CD4-positive, alpha-beta memory T cell (primary cell): Measurements from ENCODE around the gene SPECC1. TPM values are rescaled to one million over a fixed set of nuclear protein-coding genes. Genes with fewer than 3 reads are reported as not detected.

ENCODE experiments used
- CTCF ChIA-PET: fragments of 350-600 bp; sonication (Branson Sonifier 250); formaldehyde crosslinking; loops from one replicate; lab custom pipeline; 2021; ENCODE audit warnings: inconsistent platforms; ENCODE audit not compliant: partially characterized antibody; lab: Charles Lee
- POLR2A ChIA-PET: fragments of 350-600 bp; sonication (Branson Sonifier 250); formaldehyde crosslinking; loops from one replicate; lab custom pipeline; 2021; ENCODE audit not compliant: partially characterized antibody; lab: Charles Lee
- DNase-seq, 5 donors: peaks; one replicate each; pipeline versions ENCODE4 v3.0.0 to v3.0.0-alpha.2; 2020 to 2022; ENCODE audit warnings: mixed read lengths in 1 of 5
- H3K27ac ChIP-seq: one replicate; pipeline ENCODE4 v1.7.0; 2013; ENCODE audit warnings: low read depth, low read length
- H3K27me3 ChIP-seq: 2 replicates; pipeline ENCODE4 v1.7.0; 2013; ENCODE audit warnings: mild to moderate bottlenecking, low read length, moderate library complexity; ENCODE audit not compliant: insufficient read depth
- H3K36me3 ChIP-seq: 2 replicates; pipeline ENCODE4 v1.7.0; 2013; ENCODE audit warnings: mild to moderate bottlenecking, low read length, moderate library complexity; ENCODE audit not compliant: insufficient read depth
- H3K4me1 ChIP-seq: 2 replicates; pipeline ENCODE4 v1.7.0; 2013; ENCODE audit warnings: mild to moderate bottlenecking, low read length, moderate library complexity; ENCODE audit not compliant: insufficient read depth
- H3K4me3 ChIP-seq, 2 donors: one replicate each; pipeline ENCODE4 v1.7.0; 2013; ENCODE audit warnings: low read length in 2 of 2, mild to moderate bottlenecking in 1 of 2
- H3K9me3 ChIP-seq, 2 donors: one replicate each; pipeline ENCODE4 v1.7.0; 2013; ENCODE audit warnings: low read length in 2 of 2, control low read depth in 1 of 2; ENCODE audit not compliant: control insufficient read depth in 1 of 2
- H3K27ac Mint-ChIP-seq, 7 donors: one replicate each; pipeline ENCODE4 v1.8.0; 2020 to 2021; ENCODE audit warnings: mixed read lengths in 7 of 7, mild to moderate bottlenecking in 6 of 7, inconsistent platforms in 3 of 7, moderate library complexity in 3 of 7
- H3K27me3 Mint-ChIP-seq, 2 donors: one replicate each; pipeline ENCODE4 v1.8.0; 2020 to 2021; ENCODE audit warnings: mixed read lengths in 2 of 2
- H3K36me3 Mint-ChIP-seq, 2 donors: one replicate each; pipeline ENCODE4 v1.8.0; 2020 to 2021; ENCODE audit warnings: mixed read lengths in 2 of 2, inconsistent platforms in 1 of 2, mild to moderate bottlenecking in 1 of 2
- H3K4me1 Mint-ChIP-seq, 4 donors: one replicate each; pipeline ENCODE4 v1.8.0; 2020 to 2021; ENCODE audit warnings: mixed read lengths in 4 of 4, mild to moderate bottlenecking in 1 of 4
- H3K4me3 Mint-ChIP-seq, 8 donors: one replicate each; pipeline ENCODE4 v1.8.0; 2020 to 2021; ENCODE audit warnings: mixed read lengths in 8 of 8, mild to moderate bottlenecking in 7 of 8, moderate library complexity in 6 of 8, inconsistent platforms in 3 of 8
- H3K9me3 Mint-ChIP-seq, 8 donors: one replicate each; pipeline ENCODE4 v1.8.0; 2020 to 2021; ENCODE audit warnings: mixed read lengths in 8 of 8, mild to moderate bottlenecking in 5 of 8, inconsistent platforms in 3 of 8, moderate library complexity in 1 of 8
- intact Hi-C: fragments of 100-400 bp; cut with micrococcal nuclease; formaldehyde crosslinking; loops from one replicate; pipeline ENCODE4 v1.15.1; 2023
- polyA plus RNA-seq, 2 donors: library from polyadenylated mRNA; unstranded; fragments of 300-500 nt; fragmentation: Illumina TruSeq; gene quantifications; one replicate each; pipeline ENCODE4 v1.2.3, GENCODE V29; 2021
- total RNA-seq, 2 experiments: library from RNA; stranded (reverse); gene quantifications; one replicate each; pipeline ENCODE4 v1.2.3, GENCODE V29; 2021

The SPECC1 gene
- total and polyA plus RNA-seq, 4 experiments from 2014 or later, result 1.7 to 13.4 (median 8.7) TPM

DNA sequence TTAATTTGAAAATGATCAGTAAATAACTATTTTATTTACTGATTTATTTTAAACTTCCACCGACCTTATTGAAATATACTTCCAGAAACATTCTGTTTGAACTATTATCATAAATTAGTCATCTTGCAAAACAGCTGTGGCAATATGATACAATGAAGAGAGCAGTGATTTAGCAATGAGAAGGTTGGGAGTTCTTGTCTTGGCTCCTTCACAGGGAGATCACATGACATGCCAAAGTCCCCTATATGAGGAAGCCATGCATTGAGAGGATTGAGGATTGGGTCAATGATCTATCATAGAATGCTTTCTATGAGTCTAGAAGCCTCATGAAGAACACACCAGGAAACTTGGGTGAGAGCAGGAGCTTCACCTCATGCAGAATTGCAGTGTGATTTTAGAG lies 235.5 kb downstream of the SPECC1 start:
- Histone ChIP-seq H3K27me3 (no peaks in the 10 kb centered on the region), H3K9me3 (no peaks in the 10 kb centered on the region), H3K4me3 (no peak overlapping the region), H3K4me1 (peaks cover 19% of the 10 kb centered on the region), H3K36me3 (no peaks in the 10 kb centered on the region), H3K27ac (no peak overlapping the region)
- Mint-ChIP-seq H3K9me3 (peaks cover 0 to 7% (median 3%) of the 10 kb centered on the region in 8 donors), H3K27ac (peak overlapping the region in 2 of 7 donors; percentile 38 to 43), H3K4me1 (peaks cover 14 to 23% (median 18%) of the 10 kb centered on the region in 4 donors), H3K4me3 (no peak overlapping the region), H3K27me3 (no peaks in the 10 kb centered on the region), H3K36me3 (peaks cover 10% of the 10 kb centered on the region in 2 donors)
- intact Hi-C loops, result no loop called here
- no peak for DNase-seq
- POLR2A ChIA-PET, result no interaction called here
- CTCF ChIA-PET, result interaction anchor here (0.9 to 1.8 kb wide), 5 partner anchors 8 to 73 kb away, joined by 3 to 6 read pairs (median 3); no protein-coding TSS in a partner anchor

DNA sequence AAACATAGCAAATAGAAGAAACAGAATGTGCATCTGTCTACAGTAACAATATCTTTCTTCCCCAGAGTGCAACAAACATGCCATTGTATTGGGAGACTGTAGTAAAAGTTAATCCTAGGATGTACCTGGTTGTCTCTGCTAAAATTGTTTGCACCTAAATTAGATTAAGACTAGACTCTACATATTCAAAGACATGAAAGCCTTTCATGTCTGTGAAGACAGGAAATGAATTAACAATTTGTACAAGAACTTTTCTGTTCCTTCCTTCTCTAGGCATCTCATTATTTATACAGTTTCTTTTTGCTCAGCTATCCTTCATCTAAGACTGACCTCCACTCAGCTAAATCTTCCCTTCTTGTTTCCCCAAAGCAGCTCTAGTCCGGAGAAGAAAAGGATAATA lies 237.5 kb downstream of the SPECC1 start:
- ChIA-PET POLR2A (interaction anchor here (1.0 kb wide), 1 partner anchor 21 kb away, joined by 5 read pairs; no protein-coding TSS in a partner anchor), CTCF (interaction anchor here (0.8 to 1.0 kb wide), 2 partner anchors 10 to 51 kb away, joined by 3 read pairs; no protein-coding TSS in a partner anchor)
- Histone ChIP-seq H3K27me3 (no peaks in the 10 kb centered on the region), H3K9me3 (no peaks in the 10 kb centered on the region), H3K36me3 (no peaks in the 10 kb centered on the region), H3K4me1 (peaks cover 19% of the 10 kb centered on the region), H3K27ac (no peak overlapping the region), H3K4me3 (no peak overlapping the region)
- intact Hi-C loops, result no loop called here
- H3K27me3 Mint-ChIP-seq, result no peaks in the 10 kb centered on the region
- peaks cover 12% of the 10 kb centered on the region in 2 donors for H3K36me3 Mint-ChIP-seq
- peak overlapping the region in 7 of 8 donors; percentile 3 to 72 (median 25) for H3K4me3 Mint-ChIP-seq
- H3K9me3 Mint-ChIP-seq, result peaks cover 0 to 10% (median 5%) of the 10 kb centered on the region in 8 donors
- peaks cover 16 to 23% (median 19%) of the 10 kb centered on the region in 4 donors for H3K4me1 Mint-ChIP-seq
- H3K27ac Mint-ChIP-seq, result peak overlapping the region in 4 of 7 donors; percentile 2 to 43 (median 38)
- DNase-seq, result no peak

DNA sequence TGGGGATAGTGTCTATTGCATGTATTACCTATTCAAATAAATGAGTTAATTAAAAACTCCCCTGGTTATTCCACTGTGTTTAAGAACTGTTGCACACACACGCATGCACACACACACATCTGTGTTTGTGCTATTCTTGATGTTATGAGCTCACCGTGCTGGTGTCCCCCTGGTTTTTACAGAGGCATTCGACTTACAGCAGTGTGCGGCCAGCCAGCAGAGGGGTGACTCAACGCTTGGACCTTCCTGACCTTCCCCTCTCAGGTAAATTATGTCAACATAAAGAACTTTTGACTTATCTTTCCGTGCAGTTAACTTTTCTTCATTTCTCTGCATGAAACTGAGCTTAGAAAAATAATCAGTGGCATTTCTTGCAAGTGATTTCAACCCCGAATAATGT lies 244.2 kb downstream of the SPECC1 start:
- Histone ChIP-seq H3K27ac (no peak overlapping the region), H3K4me3 (no peak overlapping the region), H3K27me3 (no peaks in the 10 kb centered on the region), H3K4me1 (peaks cover 11% of the 10 kb centered on the region), H3K36me3 (no peaks in the 10 kb centered on the region), H3K9me3 (peaks cover 0 to 3% of the 10 kb centered on the region in 2 donors)
- peaks cover 6 to 22% (median 19%) of the 10 kb centered on the region in 4 donors for H3K4me1 Mint-ChIP-seq
- H3K36me3 Mint-ChIP-seq, result peaks cover 19 to 26% of the 10 kb centered on the region in 2 donors
- DNase-seq, result no peak
- POLR2A ChIA-PET, result no interaction called here
- H3K27ac Mint-ChIP-seq, result peak overlapping the region in 1 of 7 donors; percentile 73
- H3K9me3 Mint-ChIP-seq, result peaks cover 3 to 13% (median 9%) of the 10 kb centered on the region in 8 donors
- H3K27me3 Mint-ChIP-seq, result no peaks in the 10 kb centered on the region
- intact Hi-C loops, result no loop called here
- CTCF ChIA-PET, result no interaction called here
- no peak overlapping the region for H3K4me3 Mint-ChIP-seq

DNA sequence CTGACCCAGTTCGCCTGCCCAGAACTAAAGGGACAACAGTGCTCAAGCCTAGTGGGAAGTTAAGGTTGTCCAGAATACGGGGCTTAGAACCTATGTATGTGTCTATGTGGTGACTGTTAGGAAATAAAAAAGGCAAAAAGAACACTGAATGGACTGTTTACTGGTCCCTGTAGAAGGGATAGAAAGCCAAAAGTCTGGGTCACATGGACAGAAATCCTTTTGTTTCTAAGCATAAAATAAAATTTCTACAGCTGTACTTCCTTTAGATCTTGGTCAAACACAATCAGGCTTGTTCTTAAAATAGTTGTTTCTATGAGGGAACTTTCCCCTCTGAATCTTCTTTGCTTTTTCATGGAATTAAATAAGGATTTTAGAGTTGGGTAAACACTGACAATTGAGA lies 245.4 kb downstream of the SPECC1 start:
- no peak overlapping the region for H3K27ac ChIP-seq
- H3K27me3 ChIP-seq, result no peaks in the 10 kb centered on the region
- POLR2A ChIA-PET, result no interaction called here
- Mint-ChIP-seq H3K36me3 (peaks cover 23 to 28% of the 10 kb centered on the region in 2 donors), H3K9me3 (peaks cover 0 to 16% (median 8%) of the 10 kb centered on the region in 8 donors), H3K27ac (peak overlapping the region in 4 of 7 donors; percentile 11 to 83 (median 60)), H3K27me3 (no peaks in the 10 kb centered on the region), H3K4me3 (no peak overlapping the region), H3K4me1 (peaks cover 6 to 22% (median 18%) of the 10 kb centered on the region in 4 donors)
- no peak for DNase-seq
- peaks cover 0 to 4% of the 10 kb centered on the region in 2 donors for H3K9me3 ChIP-seq
- no peaks in the 10 kb centered on the region for H3K36me3 ChIP-seq
- intact Hi-C loops, result loop anchor here (2.0 kb wide), 1 partner anchor 14 kb away; no protein-coding TSS in a partner anchor
- CTCF ChIA-PET, result no interaction called here
- no peak overlapping the region for H3K4me3 ChIP-seq
- peaks cover 11% of the 10 kb centered on the region for H3K4me1 ChIP-seq

DNA sequence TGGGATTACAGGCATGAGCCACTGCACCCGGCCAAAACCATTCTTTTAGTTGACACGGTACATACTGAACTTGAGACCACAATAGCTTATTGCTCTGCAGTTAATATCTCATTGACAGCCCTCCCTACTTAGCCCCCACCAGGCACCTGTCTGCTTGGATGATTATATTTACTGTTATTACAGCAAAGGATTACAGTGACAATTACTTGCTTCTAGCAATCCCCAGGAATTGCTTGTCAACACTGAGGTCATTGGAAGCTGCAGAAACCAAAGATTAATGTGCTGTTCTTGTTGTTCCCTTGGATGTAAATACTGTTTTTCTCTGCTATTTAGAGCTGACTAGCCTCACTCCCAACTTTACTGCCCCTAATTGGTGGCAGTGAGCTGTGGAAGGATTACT lies 247.0 kb downstream of the SPECC1 start:
- H3K27ac ChIP-seq, result no peak overlapping the region
- peak overlapping the region in 2 of 7 donors; percentile 12 to 21 for H3K27ac Mint-ChIP-seq
- no peak overlapping the region for H3K4me3 Mint-ChIP-seq
- no peak for DNase-seq
- H3K4me1 Mint-ChIP-seq, result peaks cover 3 to 22% (median 16%) of the 10 kb centered on the region in 4 donors
- H3K4me1 ChIP-seq, result peaks cover 11% of the 10 kb centered on the region
- H3K4me3 ChIP-seq, result no peak overlapping the region
- H3K36me3 Mint-ChIP-seq, result peaks cover 19 to 34% of the 10 kb centered on the region in 2 donors
- POLR2A ChIA-PET, result no interaction called here
- CTCF ChIA-PET, result interaction anchor here (1.2 to 1.3 kb wide), 2 partner anchors 19 to 22 kb away, joined by 3 read pairs; no protein-coding TSS in a partner anchor
- no peaks in the 10 kb centered on the region for H3K27me3 ChIP-seq
- no peaks in the 10 kb centered on the region for H3K27me3 Mint-ChIP-seq
- H3K9me3 ChIP-seq, result peaks cover 0 to 4% of the 10 kb centered on the region in 2 donors
- intact Hi-C loops, result no loop called here
- H3K36me3 ChIP-seq, result no peaks in the 10 kb centered on the region
- peaks cover 0 to 13% (median 5%) of the 10 kb centered on the region in 8 donors for H3K9me3 Mint-ChIP-seq

DNA sequence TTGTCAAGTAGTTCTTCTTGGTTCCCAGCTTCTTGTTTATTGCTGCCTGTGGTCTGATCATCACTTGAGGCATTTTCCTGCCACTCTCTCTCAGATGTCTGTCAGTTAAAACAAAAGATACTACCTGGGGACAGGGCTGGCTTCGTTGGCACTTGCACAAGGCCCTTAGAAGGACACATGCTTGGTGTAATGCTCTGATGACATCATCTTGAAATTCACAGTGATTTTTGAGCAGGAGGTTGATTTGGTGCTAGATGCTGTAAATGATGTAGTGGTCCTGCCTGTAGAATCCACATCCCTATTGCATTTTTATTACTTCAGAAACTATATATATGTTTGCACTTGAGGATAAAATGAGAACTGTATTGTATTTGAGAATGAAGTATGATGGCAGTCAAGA lies 247.8 kb downstream of the SPECC1 start:
- peaks cover 3 to 29% (median 20%) of the 10 kb centered on the region in 4 donors for H3K4me1 Mint-ChIP-seq
- H3K27me3 ChIP-seq, result no peaks in the 10 kb centered on the region
- peaks cover 0 to 13% (median 5%) of the 10 kb centered on the region in 8 donors for H3K9me3 Mint-ChIP-seq
- H3K27ac ChIP-seq, result no peak overlapping the region
- H3K4me3 ChIP-seq, result no peak overlapping the region
- H3K4me1 ChIP-seq, result peaks cover 15% of the 10 kb centered on the region
- H3K36me3 ChIP-seq, result no peaks in the 10 kb centered on the region
- no peak overlapping the region for H3K27ac Mint-ChIP-seq
- POLR2A ChIA-PET, result no interaction called here
- intact Hi-C loops, result no loop called here
- peaks cover 19 to 34% of the 10 kb centered on the region in 2 donors for H3K36me3 Mint-ChIP-seq
- DNase-seq, result no peak
- no peaks in the 10 kb centered on the region for H3K27me3 Mint-ChIP-seq
- no peak overlapping the region for H3K4me3 Mint-ChIP-seq
- H3K9me3 ChIP-seq, result peaks cover 0 to 4% of the 10 kb centered on the region in 2 donors
- CTCF ChIA-PET, result interaction anchor here (1.2 kb wide), 1 partner anchor 22 kb away, joined by 3 read pairs; no protein-coding TSS in a partner anchor

DNA sequence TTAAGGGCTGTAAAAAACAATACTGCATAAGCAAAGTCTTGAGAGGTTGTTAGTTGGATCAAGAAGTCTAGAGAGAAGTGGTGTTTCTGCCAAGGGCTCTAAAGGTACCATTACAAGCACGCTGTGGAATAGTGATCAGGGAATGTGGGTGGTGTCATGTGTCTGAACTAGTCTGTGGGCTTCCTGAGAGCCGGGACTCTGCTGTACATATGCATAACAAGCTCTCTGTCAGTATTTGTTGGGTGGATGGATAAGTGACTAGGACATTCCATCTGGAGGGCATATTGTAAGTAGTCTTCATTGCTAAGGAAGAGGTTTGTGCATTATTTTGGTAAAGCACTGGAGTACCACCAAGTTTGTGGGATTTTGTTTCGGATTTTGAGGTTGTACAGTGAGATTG lies 248.6 kb downstream of the SPECC1 start:
- intact Hi-C loops, result no loop called here
- Histone ChIP-seq H3K9me3 (peaks cover 0 to 4% of the 10 kb centered on the region in 2 donors), H3K27ac (no peak overlapping the region), H3K4me3 (no peak overlapping the region), H3K4me1 (peaks cover 23% of the 10 kb centered on the region), H3K27me3 (no peaks in the 10 kb centered on the region), H3K36me3 (no peaks in the 10 kb centered on the region)
- no peak overlapping the region for H3K4me3 Mint-ChIP-seq
- ChIA-PET POLR2A (no interaction called here), CTCF (no interaction called here)
- H3K27ac Mint-ChIP-seq, result no peak overlapping the region
- H3K4me1 Mint-ChIP-seq, result peaks cover 11 to 36% (median 27%) of the 10 kb centered on the region in 4 donors
- DNase-seq, result no peak
- peaks cover 0 to 13% (median 5%) of the 10 kb centered on the region in 8 donors for H3K9me3 Mint-ChIP-seq
- peaks cover 19 to 28% of the 10 kb centered on the region in 2 donors for H3K36me3 Mint-ChIP-seq
- H3K27me3 Mint-ChIP-seq, result no peaks in the 10 kb centered on the region
